MCF 10A (cell line): ENCODE data around the gene ARHGAP30. TPM values are rescaled to one million over a fixed set of nuclear protein-coding genes. Genes with fewer than 3 reads are reported as not detected.

Experiments used
- BruUV-seq: library from RNA; stranded (reverse); fragments of 400-500 nt; replicated peaks from 2 replicates; lab custom pipeline; 2021; lab: Mats Ljungman, UMichigan
- CTCF ChIA-PET: fragments of 300-600 bp; sonication (Branson Sonifier 250); formaldehyde crosslinking; extraction: SDS; loops from one replicate; lab custom pipeline; 2021; ENCODE audit warnings: antibody characterized with exemption, inconsistent platforms; lab: Yijun Ruan, JAX
- POLR2A ChIA-PET: fragments of 300-600, 350-650 bp; sonication (Branson Sonifier 250); formaldehyde crosslinking; extraction: SDS; loops from one replicate; lab custom pipeline; 2020; ENCODE audit warnings: antibody characterized with exemption, inconsistent platforms; lab: Yijun Ruan, JAX
- DNase-seq: peaks from one replicate; pipeline ENCODE4 v3.0.0-alpha.2; 2018; ENCODE audit not compliant: unreplicated experiment
- H3K27ac Mint-ChIP-seq: one replicate; pipeline ENCODE4 v1.8.0; 2022; ENCODE audit warnings: mild to moderate bottlenecking, low read depth, mixed read lengths; ENCODE audit not compliant: unreplicated experiment
- H3K27me3 Mint-ChIP-seq: one replicate; pipeline ENCODE4 v1.8.0; 2022; ENCODE audit warnings: mixed read lengths; ENCODE audit not compliant: insufficient read depth, unreplicated experiment
- H3K36me3 Mint-ChIP-seq: one replicate; pipeline ENCODE4 v1.8.0; 2022; ENCODE audit warnings: mild to moderate bottlenecking, moderate library complexity, mixed read lengths; ENCODE audit not compliant: insufficient read depth, unreplicated experiment
- H3K4me1 Mint-ChIP-seq: one replicate; pipeline ENCODE4 v1.8.0; 2022; ENCODE audit warnings: mixed read lengths; ENCODE audit not compliant: insufficient read depth, unreplicated experiment
- H3K4me3 Mint-ChIP-seq: one replicate; pipeline ENCODE4 v1.8.0; 2022; ENCODE audit warnings: mild to moderate bottlenecking, moderate library complexity, mixed read lengths; ENCODE audit not compliant: unreplicated experiment
- H3K9me3 Mint-ChIP-seq: one replicate; pipeline ENCODE4 v1.8.0; 2022; ENCODE audit warnings: mixed read lengths; ENCODE audit not compliant: unreplicated experiment
- CTCF ChIP-seq: fragments of 200-600 bp; IDR thresholded peaks from one replicate; pipeline ENCODE4 v1.8.0; 2022; ENCODE audit warnings: antibody characterized with exemption, mild to moderate bottlenecking; ENCODE audit not compliant: unreplicated experiment
- intact Hi-C: fragments of 100-400 bp; cut with micrococcal nuclease; formaldehyde crosslinking; loops from 2 replicates; pipeline ENCODE4 v1.14.1; 2022
- total RNA-seq: library from RNA; stranded (reverse); gene quantifications from 2 replicates; pipeline ENCODE4 v1.2.3, GENCODE V29; 2022

Gene ARHGAP30
- total RNA-seq, 1 experiment from 2014 or later, result 0.58 TPM

GRCh38 chr1:161083748-161084596, 14.3 kb upstream of the ARHGAP30 start:
- ChIA-PET CTCF (interaction anchor here (0.5 to 7.0 kb wide), 7 partner anchors 11 to 254 kb away, joined by 3 to 80 read pairs (median 8); partner anchors contain the start of gene KLHDC9), POLR2A (interaction anchor here (0.6 to 3.4 kb wide), 9 partner anchors 9 to 1464 kb away, joined by 3 to 29 read pairs (median 6); partner anchors contain the start of genes F11R, NIT1, PFDN2 and USF1)
- no peak overlapping the region for H3K4me3 Mint-ChIP-seq
- intact Hi-C loops, result loop anchor here (1.0 to 10.0 kb wide), 2 partner anchors 11 to 739 kb away; partner anchors contain the start of genes COPA and NCSTN
- H3K36me3 Mint-ChIP-seq, result peaks cover 6% of the 10 kb centered on the region
- peaks cover 79% of the 10 kb centered on the region for H3K4me1 Mint-ChIP-seq
- no peaks in the 10 kb centered on the region for H3K9me3 Mint-ChIP-seq
- peak overlapping the region; percentile 90 for H3K27ac Mint-ChIP-seq
- no peak for TF ChIP-seq CTCF
- DNase-seq, result no peak
- H3K27me3 Mint-ChIP-seq, result no peaks in the 10 kb centered on the region
- no TSS peak for BruUV-seq

- TSS peak; percentile 53 for BruUV-seq
- Mint-ChIP-seq H3K4me1 (peaks cover 73% of the 10 kb centered on the region), H3K4me3 (peak overlapping the region; percentile 4), H3K27ac (peak overlapping the region; percentile 90), H3K9me3 (no peaks in the 10 kb centered on the region), H3K36me3 (peaks cover 6% of the 10 kb centered on the region), H3K27me3 (no peaks in the 10 kb centered on the region)
- ChIA-PET POLR2A (interaction anchor here (0.6 to 3.4 kb wide), 10 partner anchors 8 to 1465 kb away, joined by 3 to 29 read pairs (median 4); partner anchors contain the start of genes F11R, NIT1, PFDN2 and USF1), CTCF (interaction anchor here (0.6 to 7.0 kb wide), 7 partner anchors 10 to 292 kb away, joined by 3 to 47 read pairs (median 8); partner anchors contain the start of gene KLHDC9)
- peak; percentile 98 for DNase-seq
- no peak for TF ChIP-seq CTCF
- intact Hi-C loops, result loop anchor here (1.0 to 10.0 kb wide), 2 partner anchors 10 to 738 kb away; partner anchors contain the start of genes COPA and NCSTN
These were observed 13.5 kb upstream of the ARHGAP30 start for GRCh38 chr1:161082996-161083747.

- Mint-ChIP-seq H3K27me3 (no peaks in the 10 kb centered on the region), H3K36me3 (peaks cover 6% of the 10 kb centered on the region), H3K4me3 (no peak overlapping the region), H3K4me1 (peaks cover 71% of the 10 kb centered on the region), H3K9me3 (no peaks in the 10 kb centered on the region), H3K27ac (peak overlapping the region; percentile 90)
- POLR2A ChIA-PET, result interaction anchor here (0.9 to 3.4 kb wide), 6 partner anchors 7 to 62 kb away, joined by 3 to 29 read pairs (median 12); partner anchors contain the start of genes F11R, NIT1, PFDN2 and USF1
- intact Hi-C loops, result loop anchor here (10.0 kb wide), 1 partner anchor 738 kb away; the partner anchor contains the start of genes COPA and NCSTN
- TF ChIP-seq CTCF, result no peak
- CTCF ChIA-PET, result interaction anchor here (0.6 to 7.0 kb wide), 8 partner anchors 9 to 292 kb away, joined by 3 to 47 read pairs (median 5); partner anchors contain the start of gene KLHDC9
- no peak for DNase-seq
- BruUV-seq, result no TSS peak
These were observed 12.8 kb upstream of the ARHGAP30 start for GRCh38 chr1:161082483-161082882.
